Testis (tissue), 3 donors: Measurements from ENCODE around the gene TCF7L2. TPM values are rescaled to one million over a fixed set of nuclear protein-coding genes. Genes with fewer than 3 reads are reported as not detected.

Source experiments
- DNase-seq: peaks from one replicate; pipeline ENCODE4 v3.0.0-alpha.2; 2019
- H3K27ac ChIP-seq, 2 donors: fragments of 200-600 bp; sonication (generic); one replicate each; pipeline ENCODE4 v1.5.1; 2019
- H3K27me3 ChIP-seq: fragments of 200-600 bp; sonication (generic); one replicate; pipeline ENCODE4 v1.5.1; 2019
- H3K36me3 ChIP-seq: fragments of 200-600 bp; sonication (generic); one replicate; pipeline ENCODE4 v1.5.1; 2017; ENCODE audit warnings: low read depth; ENCODE audit errors: missing control alignments
- H3K4me1 ChIP-seq: fragments of 200-600 bp; sonication (generic); one replicate; pipeline ENCODE4 v1.5.1; 2019
- H3K4me3 ChIP-seq, 2 donors: fragments of 200-600 bp; sonication (generic); one replicate each; pipeline ENCODE4 v1.5.1; 2017 to 2019
- H3K9me3 ChIP-seq: fragments of 200-600 bp; sonication (generic); one replicate; pipeline ENCODE4 v1.5.1; 2017
- POLR2A ChIP-seq: fragments of 450-650 bp; IDR thresholded peaks from one replicate; pipeline ENCODE4 v1.6.1; 2017; ENCODE audit warnings: antibody characterized with exemption, mild to moderate bottlenecking, moderate library complexity
- WGBS, 2 donors: methylation state at CpG; one replicate each; pipeline ENCODE4 v1.1.5; 2018; 5-methylcytosine and 5-hydroxymethylcytosine counted together
- intact Hi-C: fragments of 100-400 bp; cut with DNase I; formaldehyde crosslinking; loops from one replicate; pipeline ENCODE4 v1.15.1; 2023; ENCODE audit warnings: low total_unique reads
- polyA plus RNA-seq: library from polyadenylated mRNA; stranded (reverse); fragments of 350-450 nt; fragmentation: Illumina TruSeq; extraction: RNeasy Lipid Tissue Mini Kit (QIAGEN cat#74804); gene quantifications from one replicate; pipeline ENCODE4 v1.2.3, GENCODE V29; 2014; ENCODE audit warnings: low read depth, low replicate concordance; ENCODE audit not compliant: insufficient read depth
- total RNA-seq, 2 donors: library from RNA; depleted of rRNA; stranded (reverse); fragments of >200 nt; gene quantifications; one replicate each; pipeline ENCODE4 v1.2.3, GENCODE V29; 2016
- TF ChIP-seq, protein P1 (sequence below), 3 experiments: fragments of 450-650 bp in 2 of 3; fragments of 200-600 bp in 1 of 3; sonication (generic) in 1 of 3; IDR thresholded peaks; one replicate each; pipeline ENCODE4 v1.5.1; 2016 to 2019; ENCODE audit warnings: antibody characterized with exemption in 3 of 3, mild to moderate bottlenecking in 2 of 3, moderate library complexity in 1 of 3

The TCF7L2 gene
- total and polyA plus RNA-seq, 3 donors from 2014 or later, result 18.5 to 25.4 (median 23.3) TPM

DNA sequence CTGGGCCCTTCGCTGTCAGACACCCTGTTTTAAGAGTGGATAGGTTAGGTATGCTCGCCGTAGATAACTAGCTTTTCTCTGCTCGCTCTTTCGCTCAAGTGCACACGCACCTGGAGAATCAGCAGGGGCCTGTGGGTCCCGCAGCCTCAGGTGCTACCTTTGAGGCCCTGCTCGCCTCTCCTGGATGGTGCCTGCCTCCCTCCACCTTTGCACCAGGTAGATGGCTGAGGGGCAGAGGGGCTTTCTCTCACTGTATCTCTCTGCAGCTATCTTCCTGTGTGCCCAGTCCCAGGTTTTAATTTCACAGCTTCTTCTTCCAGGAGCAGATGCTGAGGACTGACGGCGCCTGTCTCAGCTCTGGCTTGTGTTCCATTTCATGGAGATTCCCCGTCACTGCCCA lies 227.9 kb downstream of the TCF7L2 start:
- Histone ChIP-seq H3K27me3 (no peaks in the 10 kb centered on the region), H3K4me1 (no peaks in the 10 kb centered on the region), H3K9me3 (no peaks in the 10 kb centered on the region), H3K36me3 (no peaks in the 10 kb centered on the region), H3K4me3 (no peak overlapping the region), H3K27ac (no peak overlapping the region)
- intact Hi-C loops, result no loop called here
- TF ChIP-seq, protein P1, sequence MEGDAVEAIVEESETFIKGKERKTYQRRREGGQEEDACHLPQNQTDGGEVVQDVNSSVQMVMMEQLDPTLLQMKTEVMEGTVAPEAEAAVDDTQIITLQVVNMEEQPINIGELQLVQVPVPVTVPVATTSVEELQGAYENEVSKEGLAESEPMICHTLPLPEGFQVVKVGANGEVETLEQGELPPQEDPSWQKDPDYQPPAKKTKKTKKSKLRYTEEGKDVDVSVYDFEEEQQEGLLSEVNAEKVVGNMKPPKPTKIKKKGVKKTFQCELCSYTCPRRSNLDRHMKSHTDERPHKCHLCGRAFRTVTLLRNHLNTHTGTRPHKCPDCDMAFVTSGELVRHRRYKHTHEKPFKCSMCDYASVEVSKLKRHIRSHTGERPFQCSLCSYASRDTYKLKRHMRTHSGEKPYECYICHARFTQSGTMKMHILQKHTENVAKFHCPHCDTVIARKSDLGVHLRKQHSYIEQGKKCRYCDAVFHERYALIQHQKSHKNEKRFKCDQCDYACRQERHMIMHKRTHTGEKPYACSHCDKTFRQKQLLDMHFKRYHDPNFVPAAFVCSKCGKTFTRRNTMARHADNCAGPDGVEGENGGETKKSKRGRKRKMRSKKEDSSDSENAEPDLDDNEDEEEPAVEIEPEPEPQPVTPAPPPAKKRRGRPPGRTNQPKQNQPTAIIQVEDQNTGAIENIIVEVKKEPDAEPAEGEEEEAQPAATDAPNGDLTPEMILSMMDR (IDR thresholded peaks at IDR 0.05), result no peak
- TF ChIP-seq POLR2A, result no peak
- 83 to 91% methylated on average over 11 of the region's 11 CpGs for WGBS, 2 donors
- no peak for DNase-seq

GRCh38 chr10:113178771-113179170 lies 228.7 kb downstream of the TCF7L2 start:
- TF ChIP-seq POLR2A, result no peak
- TF ChIP-seq, protein P1 (IDR thresholded peaks at IDR 0.05), result no peak
- Histone ChIP-seq H3K27me3 (no peaks in the 10 kb centered on the region), H3K27ac (no peak overlapping the region), H3K36me3 (no peaks in the 10 kb centered on the region), H3K4me1 (no peaks in the 10 kb centered on the region), H3K4me3 (no peak overlapping the region), H3K9me3 (no peaks in the 10 kb centered on the region)
- intact Hi-C loops, result no loop called here
- WGBS, 2 donors, result 91 to 92% methylated on average over 3 of the region's 3 CpGs
- DNase-seq, result no peak

- no peak for DNase-seq
- H3K9me3 ChIP-seq, result no peaks in the 10 kb centered on the region
- H3K4me3 ChIP-seq, result no peak overlapping the region
- H3K27ac ChIP-seq, result no peak overlapping the region
- WGBS, 2 donors, result 87 to 90% methylated on average over 6 of the region's 6 CpGs
- TF ChIP-seq POLR2A, result no peak
- H3K4me1 ChIP-seq, result no peaks in the 10 kb centered on the region
- no peaks in the 10 kb centered on the region for H3K27me3 ChIP-seq
- no peaks in the 10 kb centered on the region for H3K36me3 ChIP-seq
- intact Hi-C loops, result no loop called here
These were observed 229.2 kb downstream of the TCF7L2 start for GRCh38 chr10:113179265-113179664.

GRCh38 chr10:113179966-113180365 lies 229.9 kb downstream of the TCF7L2 start:
- DNase-seq, result no peak
- Histone ChIP-seq H3K4me1 (no peaks in the 10 kb centered on the region), H3K36me3 (no peaks in the 10 kb centered on the region), H3K4me3 (no peak overlapping the region), H3K9me3 (no peaks in the 10 kb centered on the region), H3K27ac (no peak overlapping the region), H3K27me3 (no peaks in the 10 kb centered on the region)
- WGBS, 2 donors, result 90 to 99% methylated on average over 3 of the region's 3 CpGs
- intact Hi-C loops, result no loop called here
- TF ChIP-seq, protein P1 (IDR thresholded peaks at IDR 0.05), result no peak
- no peak for TF ChIP-seq POLR2A

DNA sequence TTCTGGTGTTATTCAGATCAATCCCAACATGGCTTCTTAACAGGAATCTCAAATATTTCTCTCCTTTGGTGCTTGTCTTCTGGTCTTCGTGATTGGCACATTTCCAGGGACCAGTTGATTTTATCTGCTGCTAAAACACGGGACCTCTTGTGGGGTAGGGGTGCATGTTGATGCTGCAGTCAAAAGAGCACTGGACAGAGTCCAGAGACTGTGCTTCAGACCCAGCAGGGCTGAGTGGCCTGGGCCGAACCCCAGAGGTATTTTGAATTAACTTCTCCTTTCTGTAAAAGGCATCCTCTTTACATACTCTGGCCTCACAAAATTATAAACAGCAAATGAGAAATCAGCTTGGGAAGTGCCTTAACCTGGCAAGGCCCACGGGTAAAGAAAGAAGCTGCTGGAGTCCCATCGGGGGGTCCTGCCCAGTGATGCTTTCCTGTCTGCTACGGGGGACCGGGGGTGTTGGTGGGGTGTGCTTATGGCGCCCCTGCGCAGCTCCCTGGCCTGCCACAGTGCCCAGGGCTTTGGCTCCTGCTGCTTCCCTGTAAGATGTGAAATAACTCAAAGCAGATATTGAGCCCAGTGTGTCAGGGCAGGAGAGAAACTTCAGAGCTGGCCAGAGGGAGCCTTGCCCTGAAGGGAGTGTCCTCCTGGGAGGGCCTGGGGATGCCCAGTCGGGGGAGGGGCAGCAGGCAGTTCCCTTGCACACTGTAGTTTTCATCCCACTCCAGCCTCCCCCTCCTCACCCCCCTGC lies 230.5 kb downstream of the TCF7L2 start:
- H3K36me3 ChIP-seq, result no peaks in the 10 kb centered on the region
- TF ChIP-seq POLR2A, result no peak
- TF ChIP-seq, protein P1 (IDR thresholded peaks at IDR 0.05), result no peak
- intact Hi-C loops, result no loop called here
- H3K27ac ChIP-seq, result no peak overlapping the region
- H3K4me1 ChIP-seq, result no peaks in the 10 kb centered on the region
- no peaks in the 10 kb centered on the region for H3K9me3 ChIP-seq
- no peak overlapping the region for H3K4me3 ChIP-seq
- 75 to 76% methylated on average over 10 of the region's 10 CpGs for WGBS, 2 donors
- DNase-seq, result no peak
- no peaks in the 10 kb centered on the region for H3K27me3 ChIP-seq
